Loucy (cell line): ENCODE measurements around the gene PIK3R1.

Experiments
- H2AFZ ChIP-seq: fragments of 200-600 bp; sonication (generic); 2 replicates; pipeline ENCODE4 v1.6.0; 2016; ENCODE audit warnings: antibody characterized with exemption, mild to moderate bottlenecking, low read length, moderate library complexity
- H3F3A ChIP-seq: fragments of 200-600 bp; 2 replicates; pipeline ENCODE4 v1.6.0; 2016; ENCODE audit warnings: antibody characterized with exemption, low read depth, mild to moderate bottlenecking
- H3K27me3 ChIP-seq: fragments of 200-600 bp; sonication (generic); 2 replicates; pipeline ENCODE4 v1.6.1; 2014; ENCODE audit warnings: low read length, mild to moderate bottlenecking; ENCODE audit not compliant: insufficient read depth, poor library complexity, severe bottlenecking
- H3K36me3 ChIP-seq: fragments of 200-600 bp; sonication (generic); 2 replicates; pipeline ENCODE4 v1.6.1; 2016; ENCODE audit warnings: low read length; ENCODE audit not compliant: insufficient read depth
- H3K4me1 ChIP-seq: fragments of 200-600 bp; sonication (generic); 2 replicates; pipeline ENCODE4 v1.5.1; 2014; ENCODE audit warnings: low read length, mild to moderate bottlenecking; ENCODE audit not compliant: insufficient read depth, poor library complexity, severe bottlenecking
- H3K4me2 ChIP-seq: fragments of 200-600 bp; sonication (generic); 2 replicates; pipeline ENCODE4 v1.6.0; 2014; ENCODE audit warnings: antibody characterized with exemption, low read length, low read depth, mild to moderate bottlenecking; ENCODE audit not compliant: poor library complexity, severe bottlenecking
- H3K4me3 ChIP-seq: fragments of 200-600 bp; sonication (generic); 2 replicates; pipeline ENCODE4 v1.5.1; 2014; ENCODE audit warnings: low read length, mild to moderate bottlenecking, mixed read lengths; ENCODE audit not compliant: poor library complexity, severe bottlenecking
- H3K79me2 ChIP-seq: fragments of 200-600 bp; sonication (generic); 2 replicates; pipeline ENCODE4 v1.6.1; 2014; ENCODE audit warnings: low read length; ENCODE audit not compliant: insufficient read depth
- H3K9ac ChIP-seq: fragments of 200-600 bp; sonication (generic); 2 replicates; pipeline ENCODE4 v1.6.0; 2014; ENCODE audit warnings: mild to moderate bottlenecking, low read depth, low read length, moderate library complexity; ENCODE audit not compliant: poor library complexity, severe bottlenecking
- H3K9me2 ChIP-seq: fragments of 200-600 bp; sonication (generic); replicated peaks from 2 replicates; pipeline ENCODE4 v1.6.1; 2016; ENCODE audit warnings: low read depth, low read length, mixed read lengths
- H3K9me3 ChIP-seq: fragments of 200-600 bp; sonication (generic); 2 replicates; pipeline ENCODE4 v1.6.1; 2014; ENCODE audit warnings: mild to moderate bottlenecking, antibody characterized with exemption, low read length, low read depth; ENCODE audit not compliant: insufficient read depth
- H4K20me1 ChIP-seq: fragments of 200-600 bp; sonication (generic); 2 replicates; pipeline ENCODE4 v1.6.0; 2014; ENCODE audit warnings: antibody characterized with exemption, low read length, mild to moderate bottlenecking; ENCODE audit not compliant: insufficient read depth, poor library complexity, severe bottlenecking
- EZH2phosphoT487 ChIP-seq: fragments of 200-600 bp; IDR thresholded peaks from 2 replicates; pipeline ENCODE4 v1.6.1; 2018; ENCODE audit warnings: antibody characterized with exemption, mild to moderate bottlenecking, moderate library complexity, borderline replicate concordance
- TF ChIP-seq, protein P1 (sequence below): fragments of 200-600 bp; sonication (generic); conservative IDR thresholded peaks from 2 replicates; pipeline ENCODE4 v1.5.1; 2014; ENCODE audit warnings: mild to moderate bottlenecking, antibody characterized with exemption, low read length

The PIK3R1 gene

GRCh38 chr5:68176253-68176652 is 39.3 kb upstream of the PIK3R1 start:
- H3K27me3 ChIP-seq, result no peaks in the 10 kb centered on the region
- no peak overlapping the region for H2AFZ ChIP-seq
- H3K4me1 ChIP-seq, result no peaks in the 10 kb centered on the region
- H3K9me3 ChIP-seq, result no peaks in the 10 kb centered on the region
- no peaks in the 10 kb centered on the region for H3K9me2 ChIP-seq
- TF ChIP-seq EZH2phosphoT487, result no peak
- TF ChIP-seq, protein P1, sequence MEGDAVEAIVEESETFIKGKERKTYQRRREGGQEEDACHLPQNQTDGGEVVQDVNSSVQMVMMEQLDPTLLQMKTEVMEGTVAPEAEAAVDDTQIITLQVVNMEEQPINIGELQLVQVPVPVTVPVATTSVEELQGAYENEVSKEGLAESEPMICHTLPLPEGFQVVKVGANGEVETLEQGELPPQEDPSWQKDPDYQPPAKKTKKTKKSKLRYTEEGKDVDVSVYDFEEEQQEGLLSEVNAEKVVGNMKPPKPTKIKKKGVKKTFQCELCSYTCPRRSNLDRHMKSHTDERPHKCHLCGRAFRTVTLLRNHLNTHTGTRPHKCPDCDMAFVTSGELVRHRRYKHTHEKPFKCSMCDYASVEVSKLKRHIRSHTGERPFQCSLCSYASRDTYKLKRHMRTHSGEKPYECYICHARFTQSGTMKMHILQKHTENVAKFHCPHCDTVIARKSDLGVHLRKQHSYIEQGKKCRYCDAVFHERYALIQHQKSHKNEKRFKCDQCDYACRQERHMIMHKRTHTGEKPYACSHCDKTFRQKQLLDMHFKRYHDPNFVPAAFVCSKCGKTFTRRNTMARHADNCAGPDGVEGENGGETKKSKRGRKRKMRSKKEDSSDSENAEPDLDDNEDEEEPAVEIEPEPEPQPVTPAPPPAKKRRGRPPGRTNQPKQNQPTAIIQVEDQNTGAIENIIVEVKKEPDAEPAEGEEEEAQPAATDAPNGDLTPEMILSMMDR, result no peak
- H3F3A ChIP-seq, result no peaks in the 10 kb centered on the region
- no peak overlapping the region for H3K9ac ChIP-seq
- H3K4me3 ChIP-seq, result no peak overlapping the region
- no peaks in the 10 kb centered on the region for H3K79me2 ChIP-seq
- no peaks in the 10 kb centered on the region for H3K36me3 ChIP-seq
- H3K4me2 ChIP-seq, result no peak overlapping the region
- H4K20me1 ChIP-seq, result no peaks in the 10 kb centered on the region

- Histone ChIP-seq H3F3A (no peaks in the 10 kb centered on the region), H3K27me3 (no peaks in the 10 kb centered on the region), H3K9ac (no peak overlapping the region), H4K20me1 (no peaks in the 10 kb centered on the region), H3K9me3 (no peaks in the 10 kb centered on the region), H3K4me2 (no peak overlapping the region), H3K36me3 (no peaks in the 10 kb centered on the region), H2AFZ (no peak overlapping the region), H3K4me3 (no peak overlapping the region), H3K79me2 (no peaks in the 10 kb centered on the region), H3K9me2 (no peaks in the 10 kb centered on the region), H3K4me1 (no peaks in the 10 kb centered on the region)
- TF ChIP-seq EZH2phosphoT487, result no peak
- TF ChIP-seq, protein P1, result no peak
Observed at GRCh38 chr5:68176802-68177479, 38.6 kb upstream of the PIK3R1 start.

DNA sequence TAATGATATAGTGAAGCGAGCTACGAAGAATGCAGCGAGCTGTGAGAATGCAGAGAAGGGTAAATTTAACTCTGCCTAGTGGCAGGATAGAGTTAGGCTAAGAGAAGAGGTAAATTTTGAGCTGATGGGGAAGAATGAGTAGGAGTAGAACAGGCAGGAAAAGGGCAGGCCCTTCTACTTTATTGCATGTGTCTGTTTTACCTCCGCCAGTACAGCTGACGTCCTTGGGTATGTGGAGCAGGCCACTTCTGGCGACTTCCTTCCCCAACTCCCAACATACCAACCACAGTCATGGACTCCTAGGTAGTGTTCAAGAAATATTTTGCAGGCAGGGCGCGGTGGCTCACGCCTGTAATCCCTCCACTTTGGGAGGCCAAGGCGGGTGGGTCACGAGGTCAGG is 37.9 kb upstream of the PIK3R1 start:
- Histone ChIP-seq H3K4me3 (no peak overlapping the region), H3K4me2 (no peak overlapping the region), H2AFZ (no peak overlapping the region), H3K9ac (no peak overlapping the region), H3K9me3 (no peaks in the 10 kb centered on the region), H3K4me1 (no peaks in the 10 kb centered on the region), H3F3A (no peaks in the 10 kb centered on the region), H3K9me2 (no peaks in the 10 kb centered on the region), H4K20me1 (no peaks in the 10 kb centered on the region), H3K27me3 (no peaks in the 10 kb centered on the region), H3K36me3 (no peaks in the 10 kb centered on the region), H3K79me2 (no peaks in the 10 kb centered on the region)
- TF ChIP-seq, protein P1, result no peak
- no peak for TF ChIP-seq EZH2phosphoT487
